Astrocyte (in vitro differentiated cells and primary cell): Measurements from ENCODE around the gene WNT4. TPM values are rescaled to one million over a fixed set of nuclear protein-coding genes. Genes with fewer than 3 reads are reported as not detected.
A peak's percentile ranks its signal among the peaks of the same experiment; 100 is the strongest.

Experiments
- DNase-seq: peaks from one replicate; pipeline ENCODE4 v3.0.0-alpha.2; 2010; ENCODE audit warnings: low read depth
- FAIRE-seq: peaks from 2 replicates; lab custom pipeline; 2011; peaks lifted over from hg19 to GRCh38; lab: Jason Lieb, UNC
- H2AFZ ChIP-seq: 2 replicates; pipeline ENCODE4 v1.6.0; 2012; ENCODE audit warnings: low read depth, low read length, inconsistent platforms
- H3K27ac ChIP-seq: 2 replicates; pipeline ENCODE4 v1.5.1; 2011; ENCODE audit warnings: low read depth, low read length, inconsistent platforms
- H3K27me3 ChIP-seq: 2 replicates; pipeline ENCODE4 v1.6.0; 2011; ENCODE audit warnings: low read length, inconsistent platforms; ENCODE audit not compliant: insufficient read depth
- H3K36me3 ChIP-seq: 2 replicates; pipeline ENCODE4 v1.5.1; 2011; ENCODE audit warnings: low read length, inconsistent platforms; ENCODE audit not compliant: insufficient read depth
- H3K4me1 ChIP-seq: 2 replicates; pipeline ENCODE4 v1.5.1; 2011; ENCODE audit warnings: low read length, inconsistent platforms; ENCODE audit not compliant: insufficient read depth
- H3K4me2 ChIP-seq: 2 replicates; pipeline ENCODE4 v1.6.0; 2012; ENCODE audit warnings: low read length, inconsistent platforms
- H3K4me3 ChIP-seq: 2 replicates; pipeline ENCODE4 v1.5.1; 2011; ENCODE audit warnings: low read depth, mild to moderate bottlenecking, low read length, inconsistent platforms; ENCODE audit not compliant: insufficient read depth
- H3K79me2 ChIP-seq: 2 replicates; pipeline ENCODE4 v1.6.0; 2012; ENCODE audit warnings: mild to moderate bottlenecking, low read length, inconsistent platforms; ENCODE audit not compliant: insufficient read depth
- H3K9ac ChIP-seq: 2 replicates; pipeline ENCODE4 v1.6.0; 2012; ENCODE audit warnings: mild to moderate bottlenecking, low read length, inconsistent platforms
- H3K9me3 ChIP-seq: 2 replicates; pipeline ENCODE4 v1.5.1; 2012; ENCODE audit warnings: low read depth, mild to moderate bottlenecking, low read length, inconsistent platforms; ENCODE audit not compliant: insufficient read depth
- H4K20me1 ChIP-seq: 2 replicates; pipeline ENCODE4 v1.6.0; 2012; ENCODE audit warnings: low read length, inconsistent platforms; ENCODE audit not compliant: insufficient read depth
- H3K27ac Mint-ChIP-seq: one replicate; pipeline ENCODE4 v1.8.0; 2021; ENCODE audit warnings: mild to moderate bottlenecking, mixed read lengths; ENCODE audit not compliant: unreplicated experiment
- H3K27me3 Mint-ChIP-seq: one replicate; pipeline ENCODE4 v1.8.0; 2021; ENCODE audit warnings: low read depth, mixed read lengths; ENCODE audit not compliant: unreplicated experiment
- H3K36me3 Mint-ChIP-seq: one replicate; pipeline ENCODE4 v1.8.0; 2021; ENCODE audit warnings: low read depth, mixed read lengths; ENCODE audit not compliant: unreplicated experiment
- H3K4me1 Mint-ChIP-seq: one replicate; pipeline ENCODE4 v1.8.0; 2021; ENCODE audit warnings: low read depth, mixed read lengths; ENCODE audit not compliant: unreplicated experiment
- H3K4me3 Mint-ChIP-seq: one replicate; pipeline ENCODE4 v1.8.0; 2021; ENCODE audit warnings: mild to moderate bottlenecking, moderate library complexity, mixed read lengths; ENCODE audit not compliant: unreplicated experiment
- H3K9me3 Mint-ChIP-seq: one replicate; pipeline ENCODE4 v1.8.0; 2021; ENCODE audit warnings: mild to moderate bottlenecking, mixed read lengths; ENCODE audit not compliant: unreplicated experiment
- EZH2 ChIP-seq: IDR thresholded peaks from 2 replicates; pipeline ENCODE4 v1.6.1; 2012; ENCODE audit warnings: mild to moderate bottlenecking, low read length, inconsistent platforms; ENCODE audit not compliant: insufficient read depth
- total RNA-seq: library from RNA; stranded (reverse); gene quantifications from 2 replicates; pipeline ENCODE4 v1.2.1, GENCODE V29; 2021
- TF ChIP-seq, protein P1 (sequence below): IDR thresholded peaks from 2 replicates; pipeline ENCODE4 v1.5.1; 2011; ENCODE audit warnings: low read depth, mild to moderate bottlenecking, inconsistent platforms, low read length, moderate library complexity; ENCODE audit not compliant: insufficient read depth

Gene WNT4
- total RNA-seq, 1 donor from 2014 or later: 1.2 TPM

DNA sequence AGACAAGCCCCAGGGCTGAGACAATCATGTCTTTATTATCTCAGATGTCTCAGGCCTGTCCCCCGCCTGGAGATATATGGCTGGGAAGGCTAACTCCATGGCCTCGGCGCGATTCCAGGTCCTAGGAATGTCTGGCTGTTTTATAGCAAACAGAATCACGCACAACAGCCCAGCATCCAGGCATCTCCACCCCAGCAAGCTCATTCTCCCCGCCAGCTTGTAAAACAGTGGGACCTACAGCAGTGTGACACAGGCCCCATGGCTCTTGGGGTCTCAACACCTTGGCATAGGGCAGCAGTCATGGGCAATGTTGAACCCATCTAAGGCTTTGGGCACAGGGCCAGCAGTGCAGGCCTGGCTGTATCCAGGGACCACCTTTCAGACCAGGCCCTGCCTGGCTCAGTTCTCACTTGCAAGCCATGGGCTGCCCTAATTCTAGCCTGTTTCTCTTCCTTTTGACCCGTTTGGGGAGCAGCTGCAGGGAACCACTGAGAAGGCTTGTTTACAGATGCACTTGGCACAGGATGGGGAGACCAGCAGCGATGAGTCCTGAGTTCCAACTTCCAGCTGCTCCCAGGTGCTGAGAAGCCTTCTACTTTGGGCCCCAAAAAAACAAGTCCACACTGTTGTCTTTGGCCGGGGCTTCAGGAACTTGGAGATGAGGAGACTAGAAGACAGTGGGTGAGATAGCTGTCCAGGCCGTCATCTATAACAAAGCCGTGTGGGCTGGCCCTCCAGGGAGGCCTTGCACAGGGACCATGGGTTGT lies 34.4 kb downstream of the WNT4 start:
- Histone ChIP-seq H3K27ac (no peak overlapping the region), H3K36me3 (peaks cover 26% of the 10 kb centered on the region), H3K4me1 (peaks cover 17% of the 10 kb centered on the region), H3K79me2 (peaks cover 83% of the 10 kb centered on the region), H3K4me3 (no peak overlapping the region), H3K27me3 (no peaks in the 10 kb centered on the region), H2AFZ (no peak overlapping the region), H3K4me2 (no peak overlapping the region), H3K9ac (no peak overlapping the region), H4K20me1 (peaks cover 96% of the 10 kb centered on the region), H3K9me3 (no peaks in the 10 kb centered on the region)
- H3K9me3 Mint-ChIP-seq: no peaks in the 10 kb centered on the region
- H3K4me1 Mint-ChIP-seq: peaks cover 62% of the 10 kb centered on the region
- no peaks in the 10 kb centered on the region for H3K27me3 Mint-ChIP-seq
- FAIRE-seq (no peak), DNase-seq (no peak)
- peaks cover 12% of the 10 kb centered on the region for H3K36me3 Mint-ChIP-seq
- TF ChIP-seq, protein P1, sequence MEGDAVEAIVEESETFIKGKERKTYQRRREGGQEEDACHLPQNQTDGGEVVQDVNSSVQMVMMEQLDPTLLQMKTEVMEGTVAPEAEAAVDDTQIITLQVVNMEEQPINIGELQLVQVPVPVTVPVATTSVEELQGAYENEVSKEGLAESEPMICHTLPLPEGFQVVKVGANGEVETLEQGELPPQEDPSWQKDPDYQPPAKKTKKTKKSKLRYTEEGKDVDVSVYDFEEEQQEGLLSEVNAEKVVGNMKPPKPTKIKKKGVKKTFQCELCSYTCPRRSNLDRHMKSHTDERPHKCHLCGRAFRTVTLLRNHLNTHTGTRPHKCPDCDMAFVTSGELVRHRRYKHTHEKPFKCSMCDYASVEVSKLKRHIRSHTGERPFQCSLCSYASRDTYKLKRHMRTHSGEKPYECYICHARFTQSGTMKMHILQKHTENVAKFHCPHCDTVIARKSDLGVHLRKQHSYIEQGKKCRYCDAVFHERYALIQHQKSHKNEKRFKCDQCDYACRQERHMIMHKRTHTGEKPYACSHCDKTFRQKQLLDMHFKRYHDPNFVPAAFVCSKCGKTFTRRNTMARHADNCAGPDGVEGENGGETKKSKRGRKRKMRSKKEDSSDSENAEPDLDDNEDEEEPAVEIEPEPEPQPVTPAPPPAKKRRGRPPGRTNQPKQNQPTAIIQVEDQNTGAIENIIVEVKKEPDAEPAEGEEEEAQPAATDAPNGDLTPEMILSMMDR: no peak
- TF ChIP-seq EZH2: no peak
- H3K27ac Mint-ChIP-seq: no peak overlapping the region
- no peak overlapping the region for H3K4me3 Mint-ChIP-seq

DNA sequence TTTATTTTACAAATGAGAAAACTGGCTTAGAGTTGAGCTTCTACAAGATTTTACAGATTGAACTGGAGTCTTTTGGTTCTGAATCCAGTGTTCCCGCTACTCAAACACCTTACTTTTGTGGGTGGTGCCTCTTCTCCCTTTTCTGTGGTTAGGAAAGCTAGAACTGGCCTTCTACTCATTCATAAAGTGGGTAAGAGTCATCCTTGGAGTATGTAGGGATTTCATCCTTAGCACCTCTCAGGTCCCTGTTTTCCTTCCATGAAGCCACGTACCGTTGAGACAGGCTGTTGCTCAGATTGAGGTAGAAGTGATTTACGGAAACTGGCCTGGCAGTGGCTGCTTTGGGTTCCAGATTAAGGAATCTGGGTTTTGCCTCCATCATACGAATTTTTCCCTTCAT lies 35.8 kb downstream of the WNT4 start:
- peak overlapping the region; percentile 6 for H3K4me2 ChIP-seq
- DNase-seq: peak; percentile 72
- Mint-ChIP-seq H3K9me3 (no peaks in the 10 kb centered on the region), H3K27ac (peak overlapping the region; percentile 85), H3K27me3 (no peaks in the 10 kb centered on the region), H3K4me3 (no peak overlapping the region), H3K4me1 (peaks cover 50% of the 10 kb centered on the region), H3K36me3 (peaks cover 12% of the 10 kb centered on the region)
- no peaks in the 10 kb centered on the region for H3K9me3 ChIP-seq
- peaks cover 28% of the 10 kb centered on the region for H3K36me3 ChIP-seq
- no peak overlapping the region for H3K4me3 ChIP-seq
- no peaks in the 10 kb centered on the region for H3K27me3 ChIP-seq
- peaks cover 17% of the 10 kb centered on the region for H3K4me1 ChIP-seq
- H3K27ac ChIP-seq: peak overlapping the region; percentile 21
- FAIRE-seq: no peak
- H2AFZ ChIP-seq: no peak overlapping the region
- H3K9ac ChIP-seq: no peak overlapping the region
- TF ChIP-seq, protein P1: no peak
- no peak for TF ChIP-seq EZH2
- H4K20me1 ChIP-seq: peaks cover 95% of the 10 kb centered on the region
- H3K79me2 ChIP-seq: peaks cover 85% of the 10 kb centered on the region
